Hepatocyte (in vitro differentiated cells): Measurements from ENCODE around the gene TPGS2. TPM values are rescaled to one million over a fixed set of nuclear protein-coding genes. Genes with fewer than 3 reads are reported as not detected.

Experiments used
- DNase-seq: peaks from one replicate; pipeline ENCODE4 v3.0.0-alpha.2; 2016; ENCODE audit warnings: low spot score
- H2AFZ ChIP-seq: fragments of 200-600 bp; sonication (generic); 2 replicates; pipeline ENCODE4 v1.6.0; 2016; ENCODE audit warnings: antibody characterized with exemption, mild to moderate bottlenecking
- H3K27ac ChIP-seq: fragments of 200-600 bp; sonication (generic); 2 replicates; pipeline ENCODE4 v1.5.1; 2016; ENCODE audit warnings: mild to moderate bottlenecking
- H3K27me3 ChIP-seq: fragments of 200-600 bp; sonication (generic); 2 replicates; pipeline ENCODE4 v1.6.1; 2016
- H3K36me3 ChIP-seq: fragments of 200-600 bp; sonication (generic); replicated peaks from 2 replicates; pipeline ENCODE4 v1.5.1; 2016; ENCODE audit warnings: low read depth; ENCODE audit not compliant: insufficient read depth
- H3K4me1 ChIP-seq: fragments of 200-600 bp; sonication (generic); 2 replicates; pipeline ENCODE4 v1.5.1; 2016; ENCODE audit warnings: mild to moderate bottlenecking, moderate library complexity; ENCODE audit not compliant: insufficient read depth
- H3K4me2 ChIP-seq: fragments of 200-600 bp; sonication (generic); 2 replicates; pipeline ENCODE4 v1.6.0; 2016
- H3K4me3 ChIP-seq: fragments of 200-600 bp; sonication (generic); 2 replicates; pipeline ENCODE4 v1.5.1; 2016; ENCODE audit warnings: mild to moderate bottlenecking
- H3K79me2 ChIP-seq: fragments of 200-600 bp; sonication (generic); 2 replicates; pipeline ENCODE4 v1.6.0; 2017; ENCODE audit warnings: mild to moderate bottlenecking
- H3K9me2 ChIP-seq: fragments of 200-600 bp; sonication (generic); replicated peaks from 2 replicates; pipeline ENCODE4 v1.6.0; 2017; ENCODE audit warnings: mild to moderate bottlenecking; ENCODE audit not compliant: insufficient read depth
- H3K9me3 ChIP-seq: fragments of 200-600 bp; sonication (generic); 2 replicates; pipeline ENCODE4 v1.5.1; 2016; ENCODE audit warnings: low read depth, mild to moderate bottlenecking
- H4K20me1 ChIP-seq: fragments of 200-600 bp; sonication (generic); 2 replicates; pipeline ENCODE4 v1.6.0; 2016; ENCODE audit warnings: mild to moderate bottlenecking; ENCODE audit not compliant: insufficient read depth, poor library complexity, severe bottlenecking
- CTCF ChIP-seq: fragments of 200-600 bp; sonication (generic); IDR thresholded peaks from 2 replicates; pipeline ENCODE4 v1.5.1; 2016; ENCODE audit warnings: antibody characterized with exemption, mild to moderate bottlenecking; ENCODE audit not compliant: poor library complexity
- EZH2 ChIP-seq: fragments of 200-600 bp; sonication (generic); IDR thresholded peaks from 2 replicates; pipeline ENCODE4 v1.6.1; 2016; ENCODE audit warnings: antibody characterized with exemption, mild to moderate bottlenecking, borderline replicate concordance
- EZH2phosphoT487 ChIP-seq: fragments of 200-600 bp; sonication (generic); IDR thresholded peaks from one replicate; pipeline ENCODE4 v1.6.1; 2018; ENCODE audit warnings: antibody characterized with exemption, mild to moderate bottlenecking, low read depth, moderate library complexity; ENCODE audit not compliant: unreplicated experiment, severe bottlenecking
- WGBS: methylation state at CpG from one replicate; pipeline ENCODE4 v1.1.6; 2016; ENCODE audit warnings: low lambda C conversion rate; ENCODE audit errors: missing lambda C conversion rate; 5-methylcytosine and 5-hydroxymethylcytosine counted together
- polyA plus RNA-seq: library from polyadenylated mRNA; unstranded; fragments of >200 nt; fragmentation: Nextera tagmentation; extraction: Ambion mirVana; gene quantifications from 2 replicates; pipeline ENCODE4 v1.2.1, GENCODE V29; 2016
- total RNA-seq: library from RNA; depleted of rRNA; stranded (reverse); fragments of >200 nt; gene quantifications from 2 replicates; pipeline ENCODE4 v1.2.3, GENCODE V29; 2014

TPGS2 gene
- total and polyA plus RNA-seq, 2 experiments from 2014 or later: 57.0 to 83.0 TPM

GRCh38 chr18:36813824-36814223 lies 15.0 kb downstream of the TPGS2 start:
- Histone ChIP-seq H3K4me2 (no peak overlapping the region), H2AFZ (no peak overlapping the region), H4K20me1 (no peaks in the 10 kb centered on the region), H3K4me1 (no peaks in the 10 kb centered on the region), H3K4me3 (no peak overlapping the region), H3K36me3 (no peaks in the 10 kb centered on the region), H3K79me2 (no peaks in the 10 kb centered on the region), H3K27ac (no peak overlapping the region), H3K9me3 (no peaks in the 10 kb centered on the region), H3K9me2 (no peaks in the 10 kb centered on the region), H3K27me3 (no peaks in the 10 kb centered on the region)
- TF ChIP-seq EZH2: no peak
- no peak for TF ChIP-seq EZH2phosphoT487
- no peak for TF ChIP-seq CTCF
- 99% methylated on average over 3 of the region's 3 CpGs for WGBS
- no peak for DNase-seq

- WGBS: 93% methylated on average over 4 of the region's 4 CpGs
- H4K20me1 ChIP-seq: no peaks in the 10 kb centered on the region
- TF ChIP-seq EZH2phosphoT487: no peak
- no peak for TF ChIP-seq EZH2
- no peak overlapping the region for H3K4me2 ChIP-seq
- H3K4me3 ChIP-seq: no peak overlapping the region
- no peaks in the 10 kb centered on the region for H3K9me2 ChIP-seq
- H3K27me3 ChIP-seq: no peaks in the 10 kb centered on the region
- no peak overlapping the region for H3K27ac ChIP-seq
- no peaks in the 10 kb centered on the region for H3K9me3 ChIP-seq
- H3K79me2 ChIP-seq: no peaks in the 10 kb centered on the region
- no peaks in the 10 kb centered on the region for H3K36me3 ChIP-seq
- DNase-seq: no peak
- no peaks in the 10 kb centered on the region for H3K4me1 ChIP-seq
- no peak overlapping the region for H2AFZ ChIP-seq
Observed at GRCh38 chr18:36813101-36813775, 15.6 kb downstream of the TPGS2 start.

- TF ChIP-seq EZH2phosphoT487 (no peak), EZH2 (no peak), CTCF (no peak)
- Histone ChIP-seq H3K27me3 (no peaks in the 10 kb centered on the region), H3K9me2 (no peaks in the 10 kb centered on the region), H3K27ac (no peak overlapping the region), H3K9me3 (no peaks in the 10 kb centered on the region), H3K36me3 (no peaks in the 10 kb centered on the region), H4K20me1 (no peaks in the 10 kb centered on the region), H3K4me1 (no peaks in the 10 kb centered on the region), H3K4me2 (no peak overlapping the region), H3K4me3 (no peak overlapping the region), H2AFZ (no peak overlapping the region), H3K79me2 (no peaks in the 10 kb centered on the region)
- DNase-seq: no peak
- WGBS: 89% methylated on average over 3 of the region's 3 CpGs
Observed at GRCh38 chr18:36812678-36813077, 16.1 kb downstream of the TPGS2 start.

- no peaks in the 10 kb centered on the region for H3K27me3 ChIP-seq
- no peaks in the 10 kb centered on the region for H3K4me1 ChIP-seq
- no peaks in the 10 kb centered on the region for H3K9me2 ChIP-seq
- no peak overlapping the region for H3K4me3 ChIP-seq
- H2AFZ ChIP-seq: no peak overlapping the region
- no peak overlapping the region for H3K4me2 ChIP-seq
- H3K79me2 ChIP-seq: no peaks in the 10 kb centered on the region
- H4K20me1 ChIP-seq: no peaks in the 10 kb centered on the region
- H3K36me3 ChIP-seq: no peaks in the 10 kb centered on the region
- no peak for DNase-seq
- H3K9me3 ChIP-seq: no peaks in the 10 kb centered on the region
- no peak overlapping the region for H3K27ac ChIP-seq
- TF ChIP-seq EZH2phosphoT487: no peak
- TF ChIP-seq CTCF: no peak
- no peak for TF ChIP-seq EZH2
Observed at GRCh38 chr18:36811955-36812354, 16.8 kb downstream of the TPGS2 start.
